DMS 273 (cell line): ENCODE results near the gene SART1.

Source experiments
- DNase-seq: peaks from one replicate; lab custom pipeline; 2025; ENCODE audit not compliant: unreplicated experiment; lab: John Stamatoyannopoulos, UW

The SART1 gene, protein sequence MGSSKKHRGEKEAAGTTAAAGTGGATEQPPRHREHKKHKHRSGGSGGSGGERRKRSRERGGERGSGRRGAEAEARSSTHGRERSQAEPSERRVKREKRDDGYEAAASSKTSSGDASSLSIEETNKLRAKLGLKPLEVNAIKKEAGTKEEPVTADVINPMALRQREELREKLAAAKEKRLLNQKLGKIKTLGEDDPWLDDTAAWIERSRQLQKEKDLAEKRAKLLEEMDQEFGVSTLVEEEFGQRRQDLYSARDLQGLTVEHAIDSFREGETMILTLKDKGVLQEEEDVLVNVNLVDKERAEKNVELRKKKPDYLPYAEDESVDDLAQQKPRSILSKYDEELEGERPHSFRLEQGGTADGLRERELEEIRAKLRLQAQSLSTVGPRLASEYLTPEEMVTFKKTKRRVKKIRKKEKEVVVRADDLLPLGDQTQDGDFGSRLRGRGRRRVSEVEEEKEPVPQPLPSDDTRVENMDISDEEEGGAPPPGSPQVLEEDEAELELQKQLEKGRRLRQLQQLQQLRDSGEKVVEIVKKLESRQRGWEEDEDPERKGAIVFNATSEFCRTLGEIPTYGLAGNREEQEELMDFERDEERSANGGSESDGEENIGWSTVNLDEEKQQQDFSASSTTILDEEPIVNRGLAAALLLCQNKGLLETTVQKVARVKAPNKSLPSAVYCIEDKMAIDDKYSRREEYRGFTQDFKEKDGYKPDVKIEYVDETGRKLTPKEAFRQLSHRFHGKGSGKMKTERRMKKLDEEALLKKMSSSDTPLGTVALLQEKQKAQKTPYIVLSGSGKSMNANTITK

DNA sequence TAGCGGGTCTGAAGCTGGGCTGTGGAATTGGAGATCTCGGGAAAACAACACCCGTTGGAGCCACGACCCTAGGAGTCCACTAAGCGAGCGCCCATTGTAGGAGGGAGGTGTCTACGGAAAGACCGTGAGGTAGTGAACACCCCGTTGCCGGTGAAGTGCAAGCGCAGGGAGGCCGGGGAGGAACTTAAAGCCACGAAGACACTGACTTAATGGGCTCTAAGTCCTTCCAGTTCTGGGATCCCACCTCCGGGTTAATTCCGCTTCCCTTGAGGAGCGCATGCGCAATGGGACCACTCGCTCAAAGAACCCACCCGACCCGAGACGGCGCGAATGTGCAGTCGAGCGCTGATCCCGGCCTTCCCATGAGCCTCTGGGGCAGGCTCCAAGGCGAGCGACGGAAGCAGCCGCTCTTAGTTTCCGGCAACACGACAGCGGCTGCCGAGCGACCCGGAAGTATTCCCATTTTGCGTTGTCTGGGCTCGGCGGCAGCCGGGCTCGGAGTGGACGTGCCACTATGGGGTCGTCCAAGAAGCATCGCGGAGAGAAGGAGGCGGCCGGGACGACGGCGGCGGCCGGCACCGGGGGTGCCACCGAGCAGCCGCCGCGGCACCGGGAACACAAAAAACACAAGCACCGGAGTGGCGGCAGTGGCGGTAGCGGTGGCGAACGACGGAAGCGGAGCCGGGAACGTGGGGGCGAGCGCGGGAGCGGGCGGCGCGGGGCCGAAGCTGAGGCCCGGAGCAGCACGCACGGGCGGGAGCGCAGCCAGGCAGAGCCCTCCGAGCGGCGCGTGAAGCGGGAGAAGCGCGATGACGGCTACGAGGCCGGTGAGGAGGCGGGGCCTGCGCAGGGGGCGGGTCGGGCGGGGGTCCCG, at the start of gene SART1:
Gene SART1, plus strand, starts transcription at position 468 of the 874 bp plus-strand sequence. Its CDS starts 47 bp downstream, at position 515.
- DNase-seq = peak; percentile 98

DNA sequence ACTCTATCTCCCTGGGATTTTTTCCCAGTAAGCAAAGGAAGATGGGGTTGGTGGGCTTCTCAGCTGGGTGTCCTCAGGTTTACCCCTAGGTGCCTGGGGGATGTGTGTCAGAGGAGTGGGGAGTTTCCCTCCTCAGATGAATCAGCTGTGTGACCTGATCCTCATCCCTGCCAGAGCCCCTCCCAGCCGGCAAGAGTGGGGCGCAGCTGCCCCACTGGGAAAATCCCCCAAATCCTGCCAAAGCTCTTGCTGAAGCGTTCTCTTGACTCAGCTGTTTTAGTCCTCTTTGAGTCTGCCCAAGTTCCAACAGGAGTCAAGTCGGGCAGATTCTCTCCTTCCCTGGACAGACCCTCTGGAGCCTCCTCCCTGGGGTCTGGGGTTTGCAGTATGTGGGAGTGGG, 48.7 kb upstream of the SART1 start:
- DNase-seq = no peak

DNA sequence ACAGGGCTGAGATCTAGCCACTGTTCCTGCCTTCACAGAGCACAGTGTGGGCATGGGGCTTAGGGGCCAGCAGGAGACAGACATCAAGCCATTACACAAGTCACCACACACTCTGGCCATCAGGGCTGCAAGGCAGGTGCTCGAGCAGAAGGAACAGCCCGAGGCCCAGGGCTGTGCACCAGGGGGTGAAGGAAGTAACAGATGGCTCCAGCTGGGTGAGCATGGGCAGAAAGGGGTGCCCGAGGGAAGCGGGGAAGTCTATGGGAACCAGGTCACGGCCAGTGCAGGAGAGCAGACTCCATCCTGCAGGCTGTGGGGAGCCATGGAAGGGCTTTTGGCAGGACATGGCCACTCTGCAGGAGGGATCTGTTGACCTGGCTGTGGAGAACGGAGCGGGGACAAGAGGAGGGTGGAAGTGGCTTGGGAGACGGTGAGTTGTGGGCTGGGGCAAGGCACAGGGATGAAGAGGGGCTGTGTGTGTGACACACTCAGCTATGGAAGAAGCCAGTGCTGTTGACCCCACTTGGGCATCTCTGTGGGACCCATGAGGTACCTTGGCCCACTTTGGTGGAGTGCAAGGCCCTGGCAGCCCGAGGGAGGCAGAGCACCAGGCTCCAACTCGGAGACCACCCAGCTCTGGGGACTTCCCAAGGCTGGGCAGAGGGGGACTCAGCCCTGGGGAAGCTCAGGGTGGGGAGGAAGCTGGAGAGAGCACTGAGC, 46.3 kb upstream of the SART1 start:
- peak; percentile 72 for DNase-seq

DNA sequence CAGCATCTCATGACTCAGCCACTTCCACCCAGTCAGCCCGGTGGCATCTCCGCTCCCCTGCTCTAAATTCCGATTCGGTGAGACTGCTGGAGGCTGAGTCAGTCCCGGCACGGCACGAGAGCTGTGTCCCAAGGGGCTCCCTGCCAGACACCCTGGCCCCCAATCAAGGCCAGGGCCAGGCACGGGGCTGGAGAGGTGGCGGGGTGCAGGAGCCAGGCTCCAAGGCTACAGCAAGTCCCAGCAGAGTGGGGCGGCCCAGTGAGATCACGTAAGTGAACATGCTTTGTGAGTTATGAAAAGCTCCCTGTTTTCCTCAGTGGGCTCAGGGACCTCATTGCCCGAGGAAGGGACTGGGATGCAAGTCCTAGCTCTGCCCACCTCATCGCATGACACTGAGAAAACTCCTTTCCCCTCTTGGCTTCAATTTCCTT, 45.7 kb upstream of the SART1 start:
- DNase-seq = peak; percentile 63

DNA sequence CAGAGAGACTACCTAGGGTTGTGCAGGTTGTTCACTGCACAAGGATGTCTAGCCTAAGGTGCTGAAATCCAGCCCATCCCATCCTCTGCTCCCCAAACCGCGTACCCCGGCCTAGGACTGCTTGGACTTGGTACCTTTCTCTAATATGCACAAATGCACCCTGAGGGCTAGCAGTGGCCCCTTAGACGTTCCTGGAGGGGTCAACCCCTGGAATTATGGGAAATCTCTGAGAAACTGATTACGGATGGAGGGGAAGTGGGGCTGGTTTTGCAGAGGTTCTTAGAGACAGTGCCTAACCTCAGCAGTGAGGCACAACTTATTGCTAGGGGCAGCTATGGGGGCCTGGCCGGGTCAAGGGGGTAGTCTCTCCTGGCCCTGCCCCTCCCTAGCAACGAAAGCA, 45.1 kb upstream of the SART1 start:
- no peak for DNase-seq

DNA sequence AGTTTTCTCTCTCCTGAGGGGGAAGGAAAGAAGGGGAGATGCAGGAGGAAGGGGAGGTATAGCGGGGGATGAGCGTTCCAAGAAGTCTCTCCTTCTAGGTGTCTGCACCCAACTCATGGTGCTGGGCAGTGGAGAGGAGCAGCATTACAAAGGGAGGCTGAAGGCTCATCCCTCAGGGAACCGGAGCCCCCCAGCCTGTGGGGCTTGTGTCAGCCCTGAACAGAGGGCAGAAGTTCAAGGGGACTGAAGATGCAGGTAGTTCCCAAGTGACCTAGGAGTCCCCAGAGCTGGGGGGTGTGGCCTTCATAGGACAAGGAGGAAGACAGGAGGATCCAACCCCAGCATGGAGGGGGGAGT, 44.5 kb upstream of the SART1 start:
- no peak for DNase-seq

DNA sequence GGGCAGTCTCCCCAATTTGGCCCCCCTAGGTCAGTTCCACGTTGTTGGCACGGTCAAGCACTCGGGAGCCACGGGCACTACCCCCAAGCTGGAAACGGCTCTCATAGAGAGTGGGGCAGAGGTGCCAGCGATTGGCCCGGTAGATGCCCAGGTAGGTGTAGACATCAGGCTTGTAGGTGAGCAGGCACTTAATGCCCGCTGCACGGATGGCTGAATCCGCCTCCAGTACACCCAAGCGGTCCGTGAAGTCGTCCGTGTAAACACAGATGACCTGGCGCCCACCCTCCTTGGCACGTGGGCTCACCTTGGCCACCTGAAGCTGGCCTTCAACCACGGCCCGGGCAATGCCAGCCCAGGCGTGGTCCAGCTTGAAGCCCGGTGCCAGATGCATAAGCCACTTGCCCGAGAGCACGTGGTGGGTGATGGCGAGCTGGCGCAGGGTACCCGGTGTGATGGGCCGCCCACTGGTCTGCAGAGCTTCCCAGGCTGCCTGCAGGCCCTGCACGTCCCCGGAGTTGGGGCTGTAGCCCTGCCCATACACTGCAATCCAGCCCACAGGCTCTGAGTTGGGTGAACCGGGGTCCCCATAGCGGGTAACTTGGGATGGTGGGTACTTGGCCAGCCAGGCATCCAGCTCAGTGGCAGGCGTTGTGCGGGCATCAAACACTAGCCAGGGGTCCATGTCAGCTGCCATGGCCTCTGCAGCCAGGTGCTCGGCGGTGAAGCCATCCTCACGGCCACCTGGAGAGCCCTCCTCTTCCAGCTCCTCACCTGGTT, 43.9 kb upstream of the SART1 start:
- no peak for DNase-seq

DNA sequence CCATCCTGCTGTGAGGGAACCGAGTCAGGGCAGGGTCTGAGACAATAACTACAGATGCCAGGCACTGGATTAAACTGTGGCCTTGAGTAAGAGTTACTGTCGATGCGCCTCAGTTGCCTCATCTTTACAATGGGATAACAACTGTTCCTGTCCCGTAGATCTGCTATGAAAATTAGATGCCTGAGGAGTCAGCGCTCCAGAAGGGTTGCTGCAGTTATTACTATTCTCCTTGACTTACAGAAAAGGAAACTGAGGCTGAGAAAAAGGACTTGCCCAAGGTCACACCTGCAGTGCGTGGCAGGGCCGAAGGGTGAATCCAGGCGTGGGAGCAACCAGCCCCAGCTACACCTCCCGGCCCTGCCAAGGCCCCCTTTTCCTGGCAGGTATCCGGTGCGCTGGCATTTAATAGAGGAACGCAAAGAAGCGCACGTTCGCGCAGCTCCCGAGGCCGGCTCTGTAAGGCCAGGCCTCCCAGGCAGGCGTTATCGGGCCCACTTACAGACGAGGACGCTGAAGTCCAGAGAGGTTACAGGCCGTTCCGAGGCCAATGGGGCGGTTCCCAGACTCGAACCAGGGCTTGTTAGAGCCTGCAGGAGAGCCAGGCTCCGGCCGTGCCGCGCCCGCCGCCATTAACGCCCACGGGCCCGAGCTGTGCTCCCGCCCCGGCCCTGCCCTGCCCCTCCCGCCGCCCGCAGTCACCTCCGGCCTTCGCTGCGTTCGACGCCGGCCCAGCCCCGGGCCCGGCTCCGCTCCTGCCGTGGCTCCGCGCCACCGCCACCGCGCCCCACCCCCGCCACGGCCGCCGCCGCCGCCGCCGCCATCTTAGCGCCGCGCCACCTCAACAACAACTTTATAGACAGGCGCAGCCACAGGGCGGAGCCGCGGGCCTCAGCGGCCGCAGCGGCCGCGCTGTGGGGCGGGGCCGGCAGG, 43.1 kb upstream of the SART1 start, which contains the start of gene C11orf68:
Gene C11orf68, minus strand, starts transcription at position 852 of the 930 bp plus-strand sequence. Its CDS starts 31 bp downstream, at position 821.
- peak; percentile 63 for DNase-seq

DNA sequence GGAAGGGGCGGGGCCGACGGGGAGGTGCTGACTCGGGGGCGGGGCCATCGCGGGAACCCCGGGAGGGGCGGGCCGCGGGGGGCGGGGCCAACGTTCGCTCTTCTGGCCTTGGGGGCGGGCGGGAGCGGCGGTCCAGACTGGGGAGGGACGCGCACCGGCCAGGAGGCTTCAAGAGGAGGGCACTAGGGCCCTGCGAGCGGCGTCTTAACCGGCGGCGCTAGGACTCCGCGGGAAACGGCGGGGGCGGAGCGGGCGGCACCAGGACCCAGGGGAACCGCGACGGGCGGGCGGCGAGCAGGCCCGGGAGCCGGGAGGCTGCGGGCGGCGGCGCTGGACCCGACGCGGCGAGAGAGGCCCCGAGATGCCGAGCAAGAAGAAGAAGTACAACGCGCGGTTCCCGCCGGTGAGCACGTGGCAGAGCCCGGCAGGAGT, 42.4 kb upstream of the SART1 start, which contains the start of gene DRAP1:
Gene DRAP1, plus strand, starts transcription at position 286 of the 432 bp plus-strand sequence. Its CDS starts 76 bp downstream, at position 362.
- peak; percentile 97 for DNase-seq

DNA sequence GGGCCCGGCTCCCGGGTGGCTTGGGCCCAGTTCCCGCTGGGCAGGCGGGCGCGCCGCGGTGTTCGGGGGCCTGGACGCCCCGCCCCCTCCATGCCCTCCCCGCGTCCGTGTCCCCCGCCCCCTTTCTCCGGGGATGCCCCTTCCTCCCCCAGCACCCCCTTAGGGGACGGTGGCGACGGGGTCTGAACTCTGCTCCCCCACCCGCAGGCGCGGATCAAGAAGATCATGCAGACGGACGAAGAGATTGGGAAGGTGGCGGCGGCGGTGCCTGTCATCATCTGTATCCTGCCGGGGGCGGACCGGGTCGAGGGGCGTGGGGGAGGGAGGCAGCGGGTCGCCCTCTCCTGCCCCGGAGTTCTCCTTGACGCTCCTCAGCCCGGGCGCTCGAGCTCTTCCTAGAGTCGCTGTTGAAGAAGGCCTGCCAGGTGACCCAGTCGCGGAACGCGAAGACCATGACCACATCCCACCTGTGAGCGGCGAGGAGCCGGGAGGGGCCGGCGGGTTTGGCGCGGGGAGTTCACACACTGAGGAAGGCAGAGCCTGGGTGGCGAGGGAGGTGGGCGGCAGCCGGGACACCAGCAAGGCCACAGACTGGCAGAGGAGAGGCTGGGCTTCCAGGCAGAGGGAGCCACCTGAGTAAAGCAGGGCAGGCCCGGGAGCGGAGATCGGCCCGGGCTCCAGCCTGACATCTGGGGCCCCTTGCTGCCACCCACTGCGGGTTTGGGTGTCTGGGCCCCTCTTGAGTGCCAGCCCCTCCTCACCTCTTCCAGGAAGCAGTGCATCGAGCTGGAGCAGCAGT, 41.8 kb upstream of the SART1 start:
- peak; percentile 62 for DNase-seq

DNA sequence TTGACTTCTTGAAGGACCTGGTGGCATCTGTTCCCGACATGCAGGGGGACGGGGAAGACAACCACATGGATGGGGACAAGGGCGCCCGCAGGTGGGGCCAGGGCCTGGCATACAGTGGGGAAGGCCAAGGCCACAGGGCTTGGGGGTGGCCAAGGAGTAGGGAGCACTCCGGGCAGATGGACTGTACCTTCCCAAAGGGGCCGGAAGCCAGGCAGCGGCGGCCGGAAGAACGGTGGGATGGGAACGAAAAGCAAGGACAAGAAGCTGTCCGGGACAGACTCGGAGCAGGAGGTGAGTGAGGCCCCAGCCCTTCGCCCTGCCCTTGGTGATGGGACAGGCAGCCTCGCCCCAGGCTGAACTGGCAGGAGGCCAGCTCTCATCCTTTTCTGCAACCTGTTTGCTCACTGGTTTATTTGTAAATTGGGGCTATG, 41.1 kb upstream of the SART1 start:
- no peak for DNase-seq

DNA sequence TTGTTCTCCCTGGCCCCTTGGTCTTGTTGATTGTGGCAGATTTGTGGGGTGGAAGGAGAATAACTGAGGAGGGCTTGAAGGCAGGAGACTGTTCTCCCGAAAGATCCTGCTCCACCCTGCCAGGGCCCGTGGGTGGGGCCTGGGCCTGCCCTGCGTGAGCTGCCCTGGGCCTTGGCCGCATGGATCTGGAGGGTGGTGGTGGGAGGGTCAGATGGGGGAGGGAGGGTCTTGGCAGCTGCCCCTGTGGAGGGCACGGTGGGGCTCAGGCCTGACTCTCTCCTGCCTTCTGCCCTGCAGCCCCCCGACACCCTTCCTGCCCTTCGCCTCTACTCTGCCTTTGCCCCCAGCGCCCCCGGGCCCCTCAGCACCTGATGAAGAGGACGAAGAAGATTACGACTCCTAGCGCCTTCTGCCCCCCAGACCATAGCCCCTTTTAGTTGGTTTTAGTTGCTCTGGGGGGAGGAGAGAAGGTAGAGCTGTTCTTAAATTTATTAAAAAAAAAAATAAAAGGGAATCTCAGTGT, 40.4 kb upstream of the SART1 start:
- no peak for DNase-seq

DNA sequence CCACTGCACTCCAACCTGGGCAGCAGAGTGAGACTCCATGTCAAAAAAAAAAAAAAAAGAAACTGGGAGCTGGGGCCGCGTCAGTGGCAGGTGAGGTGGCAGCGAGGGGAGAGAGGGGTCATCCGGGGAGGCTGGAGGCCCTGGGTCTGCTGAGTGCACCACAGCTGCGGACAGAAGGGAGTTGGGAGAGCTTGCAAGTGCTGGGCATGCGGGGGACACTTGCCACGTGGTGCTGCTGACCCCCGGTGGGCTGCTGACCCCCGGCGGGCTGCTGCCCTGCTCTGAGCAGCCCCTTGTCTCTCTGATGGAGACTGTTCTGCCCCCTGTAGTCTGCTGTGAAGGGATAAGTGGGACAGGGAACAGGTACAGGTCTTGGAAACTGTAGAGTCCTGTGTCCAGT, 39.7 kb upstream of the SART1 start:
- DNase-seq = no peak

DNA sequence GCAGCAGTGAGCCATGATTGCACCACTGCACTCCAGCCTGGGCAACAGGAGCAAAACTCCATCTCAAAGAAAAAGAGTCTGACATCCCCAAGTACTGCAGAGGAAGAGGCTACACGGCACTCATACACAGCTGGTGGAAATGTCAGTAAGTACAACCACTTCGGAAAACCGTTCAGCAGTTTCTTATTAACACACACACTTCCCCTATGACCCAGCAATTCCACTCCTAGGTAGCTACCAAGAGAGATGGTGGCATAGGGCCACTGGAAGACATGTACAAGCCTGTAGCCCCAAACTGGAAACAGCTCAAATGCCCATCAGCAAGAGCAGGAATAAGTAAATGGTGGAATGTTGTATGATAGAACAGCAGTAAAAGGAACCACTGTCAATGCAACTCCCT, 39.0 kb upstream of the SART1 start:
- no peak for DNase-seq

DNA sequence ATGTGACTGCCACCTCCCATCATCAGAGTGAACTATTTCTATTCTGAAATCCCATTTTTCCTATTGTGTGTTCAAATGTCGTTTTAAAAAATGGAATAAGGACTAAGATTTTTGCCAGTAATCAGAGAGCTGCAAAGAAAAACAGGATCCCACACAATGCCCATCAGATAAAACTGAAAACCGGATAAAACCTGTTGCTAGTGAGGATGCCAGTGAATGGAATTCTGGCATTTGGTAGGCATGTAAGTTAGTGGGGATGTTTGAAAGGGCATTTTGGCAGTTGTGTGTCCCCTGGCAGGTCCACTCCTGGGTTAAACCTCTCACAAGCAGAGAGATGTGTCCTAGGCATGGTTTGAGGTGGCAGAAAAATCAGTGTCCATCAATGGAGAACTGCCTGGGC, 36.1 kb upstream of the SART1 start:
- DNase-seq = no peak

DNA sequence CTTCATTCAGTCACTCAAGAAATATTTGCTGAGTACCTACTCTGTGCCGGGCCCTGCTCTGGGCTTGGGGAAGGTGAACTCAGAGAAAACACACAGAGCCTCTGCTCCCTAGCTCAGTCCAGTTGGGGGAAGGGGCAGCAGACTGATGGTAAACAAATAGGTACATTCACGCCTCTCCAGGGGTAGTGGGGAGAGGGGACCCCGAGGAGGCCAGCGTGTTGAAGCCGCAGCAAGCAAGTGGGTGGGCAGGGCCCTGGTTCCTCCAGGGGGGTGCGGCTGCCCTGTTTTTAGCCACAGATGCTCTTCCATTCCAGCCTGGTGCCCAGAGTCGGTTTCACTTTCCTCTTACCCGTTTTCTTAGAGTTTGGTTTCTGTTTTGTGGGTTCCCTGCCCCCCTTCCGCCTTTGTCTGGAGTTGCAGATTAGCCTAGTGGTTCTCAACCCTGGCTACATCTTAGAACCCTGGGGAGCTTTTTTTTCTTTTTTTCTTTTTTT, 33.6 kb upstream of the SART1 start:
- DNase-seq = no peak

DNA sequence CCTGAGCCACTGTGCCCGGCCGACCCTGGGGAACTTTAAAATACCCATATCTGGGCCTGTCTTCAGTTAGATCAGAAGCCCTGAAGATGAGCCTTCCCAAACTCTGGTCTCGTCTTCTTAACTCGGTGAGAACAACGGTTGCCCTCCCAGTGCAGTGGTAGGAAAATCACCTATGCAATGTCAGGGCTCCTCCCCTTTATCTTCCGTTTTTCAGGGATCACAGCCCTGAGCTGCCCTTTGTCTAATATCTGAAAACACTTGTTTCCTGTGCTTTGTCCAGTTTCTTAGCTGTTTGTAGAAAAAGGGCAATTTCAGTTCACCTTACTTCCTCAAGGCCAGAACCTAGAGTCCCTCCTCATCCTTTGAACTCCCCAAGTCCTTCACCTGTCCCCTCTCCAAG, 32.9 kb upstream of the SART1 start:
- no peak for DNase-seq
